HG02759 (cell line): Measurements from ENCODE around the gene WDR72.
"Not testable (repeated sequence)": the region's sequence is repeated elsewhere in the genome, so short reads cannot be mapped to it uniquely, and the experiment has no call there.

ENCODE experiments used
- ATAC-seq: cut with Tn5 transposase; IDR thresholded peaks from one replicate; pipeline ENCODE4 v1.9.1; 2021; ENCODE audit warnings: mild to moderate bottlenecking, moderate library complexity; ENCODE audit not compliant: unreplicated experiment

The WDR72 gene

GRCh38 chr15:53759411-53759931, at the start of gene WDR72:
Gene WDR72, minus strand, starts transcription at chr15:53759663. Its CDS starts 26,514 bp downstream, at chr15:53733149.
- ATAC-seq = no peak

GRCh38 chr15:53808058-53808706, 48.7 kb upstream of the WDR72 start:
- no peak for ATAC-seq

GRCh38 chr15:53807501-53807900, 48.0 kb upstream of the WDR72 start:
- no peak for ATAC-seq

GRCh38 chr15:53802672-53803071, 43.2 kb upstream of the WDR72 start:
- no peak for ATAC-seq

GRCh38 chr15:53791581-53791980, 32.1 kb upstream of the WDR72 start:
- no peak for ATAC-seq

GRCh38 chr15:53789654-53790375, 30.4 kb upstream of the WDR72 start:
- ATAC-seq = no peak

GRCh38 chr15:53786401-53786800, 26.9 kb upstream of the WDR72 start:
- no peak for ATAC-seq

GRCh38 chr15:53785241-53785640, 25.8 kb upstream of the WDR72 start:
- ATAC-seq = not testable (repeated sequence)

GRCh38 chr15:53762916-53763315, 3.5 kb upstream of the WDR72 start:
- no peak for ATAC-seq

GRCh38 chr15:53758412-53758811, 1.1 kb downstream of the WDR72 start:
- no peak for ATAC-seq

GRCh38 chr15:53757906-53758305, 1.6 kb downstream of the WDR72 start:
- no peak for ATAC-seq

- ATAC-seq = no peak
Observed at GRCh38 chr15:53753813-53754212, 5.7 kb downstream of the WDR72 start.

GRCh38 chr15:53752406-53752805, 7.1 kb downstream of the WDR72 start:
- ATAC-seq = no peak

GRCh38 chr15:53747501-53748068, 11.9 kb downstream of the WDR72 start:
- ATAC-seq = no peak

GRCh38 chr15:53746101-53746500, 13.4 kb downstream of the WDR72 start:
- no peak for ATAC-seq

- no peak for ATAC-seq
Observed at GRCh38 chr15:53739651-53740050, 19.8 kb downstream of the WDR72 start.

- ATAC-seq = no peak
Observed at GRCh38 chr15:53739187-53739586, 20.3 kb downstream of the WDR72 start.

- ATAC-seq = no peak
Observed at GRCh38 chr15:53721334-53722087, 38.0 kb downstream of the WDR72 start.

GRCh38 chr15:53716909-53717876, 42.3 kb downstream of the WDR72 start:
- no peak for ATAC-seq

GRCh38 chr15:53713218-53713617, 46.2 kb downstream of the WDR72 start:
- no peak for ATAC-seq
